Transverse colon (tissue), 4 donors: ENCODE measurements around the gene CEP170B.

ENCODE experiments used
- CTCF ChIP-seq, 5 experiments: fragments of 200-600 bp in 3 of 5; fragments of 450-650 bp in 2 of 5; sonication (generic) in 3 of 5; IDR thresholded peaks; 1 replicate in 2 of 5; 2 replicates in 3 of 5; pipeline ENCODE4 v1.5.1; 2016 to 2017; ENCODE audit warnings: antibody characterized with exemption in 5 of 5, inconsistent platforms in 3 of 5, mild to moderate bottlenecking in 2 of 5, moderate library complexity in 1 of 5
- POLR2A ChIP-seq: fragments of 450-650 bp; IDR thresholded peaks from one replicate; pipeline ENCODE4 v1.6.1; 2016; ENCODE audit warnings: antibody characterized with exemption, mild to moderate bottlenecking, moderate library complexity
- POLR2AphosphoS5 ChIP-seq, 3 donors: sonication (generic); formaldehyde crosslinking; IDR thresholded peaks; one replicate each; pipeline ENCODE4 v1.6.1; 2016; ENCODE audit warnings: antibody characterized with exemption in 3 of 3

- no peak for TF ChIP-seq POLR2A
- no peak for TF ChIP-seq CTCF (IDR thresholded peaks at IDR 0.05)
- no peak for TF ChIP-seq POLR2AphosphoS5 (IDR thresholded peaks at IDR 0.05)
Measured at GRCh38 chr14:104912053-104912452, 47.0 kb downstream of the CEP170B start.
